ENCODE results near the gene ABAT. TPM values are rescaled to one million over a fixed set of nuclear protein-coding genes. Genes with fewer than 3 reads are reported as not detected.

The ABAT gene
- total RNA-seq, 5 donors from 2014 or later (not counting 1 experiment from before 2014, with no cell fraction given) = 8.3 to 16.1 (median 11.7) TPM

DNA sequence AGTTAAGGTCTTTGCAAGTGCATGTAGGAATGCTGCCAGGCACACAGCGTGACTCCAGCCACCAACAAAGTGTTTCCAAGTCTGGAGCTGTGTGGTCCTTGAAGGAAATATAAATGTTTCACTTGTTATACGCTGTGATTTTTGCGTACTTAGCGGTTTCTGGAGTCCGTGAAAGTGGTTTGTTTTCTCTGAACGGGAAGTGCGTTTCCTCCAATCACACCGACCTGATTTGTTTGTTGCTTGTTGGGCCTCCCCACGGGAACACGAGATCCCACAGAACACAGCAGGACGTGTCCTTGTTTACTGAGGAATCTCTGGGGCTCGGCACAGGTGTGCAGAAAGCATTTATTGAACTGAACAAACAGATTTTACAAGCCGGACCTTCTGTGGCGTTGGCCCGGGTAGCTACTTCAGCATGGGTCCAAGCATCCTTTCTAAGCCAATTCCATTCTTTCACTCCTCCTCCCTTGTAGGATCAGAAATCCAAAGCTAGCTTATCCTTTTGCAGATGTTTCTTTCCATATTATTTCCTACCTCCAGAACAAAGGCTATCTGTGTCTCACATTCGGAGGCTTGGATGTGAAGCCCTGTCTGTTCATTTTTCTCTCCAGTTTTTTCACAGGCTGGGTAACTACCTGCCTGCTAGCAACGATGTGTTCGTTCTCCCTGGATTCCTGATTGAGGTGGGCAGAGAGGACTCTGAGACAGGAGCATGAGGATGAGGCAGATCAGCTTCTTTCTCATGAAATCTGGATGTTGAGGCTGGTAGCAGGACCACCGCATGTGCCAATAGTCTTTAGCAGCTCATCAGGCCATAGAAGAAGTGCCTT is 44.6 kb downstream of the ABAT start:
- POLR2A ChIA-PET = no interaction called here
- Mint-ChIP-seq H3K27me3 (no peaks in the 10 kb centered on the region), H3K9me3 (no peaks in the 10 kb centered on the region), H3K36me3 (peaks cover 36% of the 10 kb centered on the region), H3K4me1 (no peaks in the 10 kb centered on the region), H3K4me3 (no peak overlapping the region), H3K27ac (no peak overlapping the region)
- CTCF ChIA-PET = no interaction called here
- Histone ChIP-seq H3K4me3 (ENCODE audit: control insufficient read depth in 1 of 2, extremely low read depth in 1 of 2, low read length in 1 of 2) (no peak overlapping the region), H3K4me1 (ENCODE audit: control insufficient read depth in 1 of 2, extremely low read depth in 1 of 2, insufficient read depth in 2 of 2, low read length in 2 of 2) (no peaks in the 10 kb centered on the region), H3K9me3 (no peaks in the 10 kb centered on the region), H3K27me3 (replicated peaks in 1 of 2; ENCODE audit: control insufficient read depth in 2 of 2, extremely low read depth in 1 of 2, insufficient read depth in 2 of 2, low read length in 1 of 2) (no peaks in the 10 kb centered on the region), H3K36me3 (ENCODE audit: control insufficient read depth in 2 of 2, extremely low read depth in 1 of 2, insufficient read depth in 1 of 2, low read length in 1 of 2) (peaks cover 0 to 15% of the 10 kb centered on the region in 2 donors), H3K27ac (ENCODE audit: low read length) (no peak overlapping the region)
- WGBS (ENCODE audit: insufficient coverage) = 97% methylated on average over 18 of the region's 19 CpGs
- ATAC-seq (replicated peaks in 1 of 4) (no peak), DNase-seq (no peak)

GRCh38 chr16:8720080-8720966 is 45.9 kb downstream of the ABAT start:
- Mint-ChIP-seq H3K27ac (no peak overlapping the region), H3K36me3 (peaks cover 24% of the 10 kb centered on the region), H3K4me3 (no peak overlapping the region), H3K9me3 (no peaks in the 10 kb centered on the region), H3K27me3 (no peaks in the 10 kb centered on the region), H3K4me1 (no peaks in the 10 kb centered on the region)
- no peak overlapping the region for H3K27ac ChIP-seq (ENCODE audit: low read length)
- ATAC-seq (replicated peaks in 1 of 4) (no peak), DNase-seq (no peak)
- H3K4me3 ChIP-seq (ENCODE audit: control insufficient read depth in 1 of 2, extremely low read depth in 1 of 2, low read length in 1 of 2) = no peak overlapping the region
- ChIA-PET CTCF (no interaction called here), POLR2A (no interaction called here)
- no peaks in the 10 kb centered on the region for H3K27me3 ChIP-seq (replicated peaks in 1 of 2; ENCODE audit: control insufficient read depth in 2 of 2, extremely low read depth in 1 of 2, insufficient read depth in 2 of 2, low read length in 1 of 2)
- WGBS (ENCODE audit: insufficient coverage) = 75% methylated on average over 13 of the region's 14 CpGs
- H3K9me3 ChIP-seq = no peaks in the 10 kb centered on the region
- H3K36me3 ChIP-seq (ENCODE audit: control insufficient read depth in 2 of 2, extremely low read depth in 1 of 2, insufficient read depth in 1 of 2, low read length in 1 of 2) = peaks cover 0 to 7% of the 10 kb centered on the region in 2 donors
- H3K4me1 ChIP-seq (ENCODE audit: control insufficient read depth in 1 of 2, extremely low read depth in 1 of 2, insufficient read depth in 2 of 2, low read length in 2 of 2) = no peaks in the 10 kb centered on the region

DNA sequence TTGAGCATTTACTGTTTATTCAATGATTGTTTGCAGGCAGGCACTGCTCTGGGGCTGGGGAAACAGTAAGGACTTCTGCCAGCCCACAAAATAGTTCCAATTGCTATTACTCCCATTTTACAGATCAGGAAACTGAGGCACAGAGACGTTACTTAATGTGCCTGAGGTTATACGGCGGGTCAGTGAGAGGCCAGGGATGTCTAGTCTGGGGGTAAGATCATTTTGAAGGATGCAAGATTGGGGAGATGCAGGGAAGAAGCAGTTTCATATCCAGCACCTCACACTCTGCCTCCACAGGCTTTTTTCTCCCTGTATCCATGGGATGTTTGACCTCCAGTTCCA is 46.5 kb downstream of the ABAT start:
- ChIA-PET CTCF (no interaction called here), POLR2A (no interaction called here)
- Mint-ChIP-seq H3K27me3 (no peaks in the 10 kb centered on the region), H3K36me3 (peaks cover 21% of the 10 kb centered on the region), H3K27ac (no peak overlapping the region), H3K4me1 (no peaks in the 10 kb centered on the region), H3K4me3 (no peak overlapping the region), H3K9me3 (no peaks in the 10 kb centered on the region)
- Histone ChIP-seq H3K4me3 (ENCODE audit: control insufficient read depth in 1 of 2, extremely low read depth in 1 of 2, low read length in 1 of 2) (no peak overlapping the region), H3K27me3 (replicated peaks in 1 of 2; ENCODE audit: control insufficient read depth in 2 of 2, extremely low read depth in 1 of 2, insufficient read depth in 2 of 2, low read length in 1 of 2) (no peaks in the 10 kb centered on the region), H3K36me3 (ENCODE audit: control insufficient read depth in 2 of 2, extremely low read depth in 1 of 2, insufficient read depth in 1 of 2, low read length in 1 of 2) (peaks cover 0 to 7% of the 10 kb centered on the region in 2 donors), H3K27ac (ENCODE audit: low read length) (no peak overlapping the region), H3K9me3 (no peaks in the 10 kb centered on the region), H3K4me1 (ENCODE audit: control insufficient read depth in 1 of 2, extremely low read depth in 1 of 2, insufficient read depth in 2 of 2, low read length in 2 of 2) (no peaks in the 10 kb centered on the region)
- no peak for ATAC-seq (replicated peaks in 1 of 4)
- DNase-seq = no peak
- no CpG with 5 or more reads among the region's 3 CpGs for WGBS (ENCODE audit: insufficient coverage)

- ATAC-seq (replicated peaks in 1 of 4) (no peak), DNase-seq (no peak)
- H3K4me3 ChIP-seq (ENCODE audit: control insufficient read depth in 1 of 2, extremely low read depth in 1 of 2, low read length in 1 of 2) = no peak overlapping the region
- 91% methylated on average over 5 of the region's 14 CpGs for WGBS (ENCODE audit: insufficient coverage)
- ChIA-PET CTCF (no interaction called here), POLR2A (no interaction called here)
- Mint-ChIP-seq H3K9me3 (no peaks in the 10 kb centered on the region), H3K27ac (no peak overlapping the region), H3K27me3 (no peaks in the 10 kb centered on the region), H3K4me3 (no peak overlapping the region), H3K36me3 (peaks cover 15% of the 10 kb centered on the region), H3K4me1 (no peaks in the 10 kb centered on the region)
- H3K4me1 ChIP-seq (ENCODE audit: control insufficient read depth in 1 of 2, extremely low read depth in 1 of 2, insufficient read depth in 2 of 2, low read length in 2 of 2) = no peaks in the 10 kb centered on the region
- H3K27ac ChIP-seq (ENCODE audit: low read length) = no peak overlapping the region
- peaks cover 0 to 7% of the 10 kb centered on the region in 2 donors for H3K36me3 ChIP-seq (ENCODE audit: control insufficient read depth in 2 of 2, extremely low read depth in 1 of 2, insufficient read depth in 1 of 2, low read length in 1 of 2)
- H3K27me3 ChIP-seq (replicated peaks in 1 of 2; ENCODE audit: control insufficient read depth in 2 of 2, extremely low read depth in 1 of 2, insufficient read depth in 2 of 2, low read length in 1 of 2) = no peaks in the 10 kb centered on the region
- no peaks in the 10 kb centered on the region for H3K9me3 ChIP-seq
These were observed 47.1 kb downstream of the ABAT start for GRCh38 chr16:8721336-8722024.

DNA sequence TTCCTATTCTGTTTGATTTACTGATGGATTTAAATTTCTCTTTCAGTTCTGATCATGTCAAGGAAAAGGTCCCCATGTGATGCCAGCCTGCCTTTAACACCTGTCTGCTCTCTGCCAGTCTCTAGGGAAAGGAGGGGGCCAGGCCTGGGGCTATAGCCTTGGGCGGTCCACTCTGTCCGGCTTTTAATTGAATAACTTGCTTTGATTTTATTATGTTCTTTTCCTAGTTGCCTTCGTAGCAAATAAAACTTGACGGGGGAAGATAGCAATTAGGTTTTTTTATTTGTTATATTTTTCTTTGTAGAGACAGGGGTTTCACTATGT is 47.6 kb downstream of the ABAT start:
- ChIA-PET CTCF (no interaction called here), POLR2A (no interaction called here)
- H3K4me1 Mint-ChIP-seq = no peaks in the 10 kb centered on the region
- H3K9me3 ChIP-seq = no peaks in the 10 kb centered on the region
- H3K36me3 ChIP-seq (ENCODE audit: control insufficient read depth in 2 of 2, extremely low read depth in 1 of 2, insufficient read depth in 1 of 2, low read length in 1 of 2) = peaks cover 0 to 7% of the 10 kb centered on the region in 2 donors
- H3K27me3 ChIP-seq (replicated peaks in 1 of 2; ENCODE audit: control insufficient read depth in 2 of 2, extremely low read depth in 1 of 2, insufficient read depth in 2 of 2, low read length in 1 of 2) = no peaks in the 10 kb centered on the region
- no peaks in the 10 kb centered on the region for H3K4me1 ChIP-seq (ENCODE audit: control insufficient read depth in 1 of 2, extremely low read depth in 1 of 2, insufficient read depth in 2 of 2, low read length in 2 of 2)
- no peak overlapping the region for H3K27ac Mint-ChIP-seq
- H3K9me3 Mint-ChIP-seq = no peaks in the 10 kb centered on the region
- no peak overlapping the region for H3K4me3 Mint-ChIP-seq
- no peak overlapping the region for H3K27ac ChIP-seq (ENCODE audit: low read length)
- no peak overlapping the region for H3K4me3 ChIP-seq (ENCODE audit: control insufficient read depth in 1 of 2, extremely low read depth in 1 of 2, low read length in 1 of 2)
- DNase-seq (no peak), ATAC-seq (replicated peaks in 1 of 4) (no peak)
- peaks cover 12% of the 10 kb centered on the region for H3K36me3 Mint-ChIP-seq
- 94% methylated on average over 3 of the region's 4 CpGs for WGBS (ENCODE audit: insufficient coverage)
- H3K27me3 Mint-ChIP-seq = no peaks in the 10 kb centered on the region

DNA sequence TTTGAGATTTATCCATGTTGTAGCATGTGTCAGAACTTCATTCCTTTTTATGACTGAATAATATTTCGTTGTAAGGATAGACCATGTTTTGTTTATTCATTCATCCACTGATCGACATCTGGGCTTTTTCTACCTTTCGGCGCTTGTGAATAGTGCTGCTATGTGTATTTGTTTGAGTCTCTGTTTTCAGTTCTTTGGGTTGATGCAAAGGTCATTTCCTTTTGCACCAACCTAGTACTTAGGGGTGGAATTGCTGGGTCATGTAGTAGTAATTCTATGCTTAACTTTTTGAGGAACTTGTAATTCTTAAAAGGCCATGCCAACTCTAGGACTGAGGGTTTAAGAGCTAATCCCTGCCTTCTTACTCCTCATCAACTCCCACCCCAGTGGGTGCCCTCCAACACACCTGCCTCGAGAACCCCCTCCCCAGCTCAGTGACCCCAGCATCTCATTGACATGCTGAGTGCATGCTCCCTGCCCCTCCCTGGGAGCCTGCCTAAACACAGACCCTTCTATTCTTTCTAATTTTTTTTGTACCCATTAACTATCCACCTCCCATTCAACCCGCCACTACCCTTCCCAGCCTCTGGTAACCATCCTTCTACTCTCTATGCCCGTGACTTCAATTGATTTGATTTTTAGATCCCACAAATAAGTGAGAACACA is 51.2 kb downstream of the ABAT start:
- Mint-ChIP-seq H3K27ac (no peak overlapping the region), H3K9me3 (no peaks in the 10 kb centered on the region), H3K4me3 (no peak overlapping the region), H3K27me3 (no peaks in the 10 kb centered on the region), H3K36me3 (peaks cover 3% of the 10 kb centered on the region), H3K4me1 (peaks cover 0 to 9% (median 0%) of the 10 kb centered on the region in 3 donors)
- H3K27ac ChIP-seq (ENCODE audit: low read length) = no peak overlapping the region
- CTCF ChIA-PET = no interaction called here
- POLR2A ChIA-PET = no interaction called here
- peaks cover 0 to 4% of the 10 kb centered on the region in 2 experiments for H3K4me1 ChIP-seq (ENCODE audit: control insufficient read depth in 1 of 2, extremely low read depth in 1 of 2, insufficient read depth in 2 of 2, low read length in 2 of 2)
- no peaks in the 10 kb centered on the region for H3K27me3 ChIP-seq (replicated peaks in 1 of 2; ENCODE audit: control insufficient read depth in 2 of 2, extremely low read depth in 1 of 2, insufficient read depth in 2 of 2, low read length in 1 of 2)
- ATAC-seq (replicated peaks in 1 of 4) (no peak), DNase-seq (no peak)
- H3K36me3 ChIP-seq (ENCODE audit: control insufficient read depth in 2 of 2, extremely low read depth in 1 of 2, insufficient read depth in 1 of 2, low read length in 1 of 2) = no peaks in the 10 kb centered on the region
- 71% methylated on average over 3 of the region's 7 CpGs for WGBS (ENCODE audit: insufficient coverage)
- no peaks in the 10 kb centered on the region for H3K9me3 ChIP-seq
- H3K4me3 ChIP-seq (ENCODE audit: control insufficient read depth in 1 of 2, extremely low read depth in 1 of 2, low read length in 1 of 2) = no peak overlapping the region

Data from T-cell (primary cell).